ENCODE measurements around the gene SH2D4B. TPM values are rescaled to one million over a fixed set of nuclear protein-coding genes. Genes with fewer than 3 reads are reported as not detected.

SH2D4B gene
- total RNA-seq, 1 experiment from 2014 or later: 0.10 TPM

DNA sequence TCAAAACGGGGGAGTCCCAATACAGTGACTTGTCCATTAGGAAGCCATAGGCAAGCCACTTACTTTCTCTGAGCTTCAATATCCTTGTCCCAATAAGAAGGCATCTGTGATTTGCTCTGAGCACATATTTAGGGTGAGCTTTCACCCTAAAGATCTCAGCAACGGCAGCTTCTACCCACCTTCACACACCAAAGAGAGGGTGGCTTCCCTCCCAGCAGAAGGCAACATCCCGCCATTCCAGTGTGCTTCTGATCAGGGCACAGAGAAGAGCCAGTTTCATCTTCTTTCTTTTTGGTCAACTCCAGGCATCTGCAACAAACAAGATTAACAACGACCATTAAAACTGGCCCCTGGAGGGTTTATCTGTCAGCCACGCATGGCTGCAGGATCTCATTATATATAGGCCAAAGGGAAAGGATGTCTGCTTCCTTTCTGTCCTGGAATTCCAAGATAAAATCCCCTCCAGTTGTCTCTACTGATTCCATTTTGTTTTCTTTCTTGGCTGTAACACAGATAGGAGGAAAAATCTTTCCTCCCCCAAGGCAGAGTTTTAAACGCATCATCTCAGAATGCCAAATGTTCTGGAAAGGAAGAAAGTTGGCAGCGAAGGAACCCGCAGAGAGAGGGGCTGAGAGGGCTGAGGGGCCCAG is 491 bp upstream of the SH2D4B start:
- H3K9me3 ChIP-seq (ENCODE audit: control insufficient read depth, insufficient read depth, low read depth, low read length): no peaks in the 10 kb centered on the region
- TF ChIP-seq, protein P1, sequence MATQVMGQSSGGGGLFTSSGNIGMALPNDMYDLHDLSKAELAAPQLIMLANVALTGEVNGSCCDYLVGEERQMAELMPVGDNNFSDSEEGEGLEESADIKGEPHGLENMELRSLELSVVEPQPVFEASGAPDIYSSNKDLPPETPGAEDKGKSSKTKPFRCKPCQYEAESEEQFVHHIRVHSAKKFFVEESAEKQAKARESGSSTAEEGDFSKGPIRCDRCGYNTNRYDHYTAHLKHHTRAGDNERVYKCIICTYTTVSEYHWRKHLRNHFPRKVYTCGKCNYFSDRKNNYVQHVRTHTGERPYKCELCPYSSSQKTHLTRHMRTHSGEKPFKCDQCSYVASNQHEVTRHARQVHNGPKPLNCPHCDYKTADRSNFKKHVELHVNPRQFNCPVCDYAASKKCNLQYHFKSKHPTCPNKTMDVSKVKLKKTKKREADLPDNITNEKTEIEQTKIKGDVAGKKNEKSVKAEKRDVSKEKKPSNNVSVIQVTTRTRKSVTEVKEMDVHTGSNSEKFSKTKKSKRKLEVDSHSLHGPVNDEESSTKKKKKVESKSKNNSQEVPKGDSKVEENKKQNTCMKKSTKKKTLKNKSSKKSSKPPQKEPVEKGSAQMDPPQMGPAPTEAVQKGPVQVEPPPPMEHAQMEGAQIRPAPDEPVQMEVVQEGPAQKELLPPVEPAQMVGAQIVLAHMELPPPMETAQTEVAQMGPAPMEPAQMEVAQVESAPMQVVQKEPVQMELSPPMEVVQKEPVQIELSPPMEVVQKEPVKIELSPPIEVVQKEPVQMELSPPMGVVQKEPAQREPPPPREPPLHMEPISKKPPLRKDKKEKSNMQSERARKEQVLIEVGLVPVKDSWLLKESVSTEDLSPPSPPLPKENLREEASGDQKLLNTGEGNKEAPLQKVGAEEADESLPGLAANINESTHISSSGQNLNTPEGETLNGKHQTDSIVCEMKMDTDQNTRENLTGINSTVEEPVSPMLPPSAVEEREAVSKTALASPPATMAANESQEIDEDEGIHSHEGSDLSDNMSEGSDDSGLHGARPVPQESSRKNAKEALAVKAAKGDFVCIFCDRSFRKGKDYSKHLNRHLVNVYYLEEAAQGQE (IDR thresholded peaks at IDR 0.05; ENCODE audit: insufficient read depth in 1 of 2, low read depth in 2 of 2, low read length in 1 of 2): no peak
- TF ChIP-seq TCF7L2 (IDR thresholded peaks at IDR 0.05; ENCODE audit: low read depth, low read length) (no peak), SIN3A (IDR thresholded peaks at IDR 0.05; ENCODE audit: borderline replicate concordance, insufficient read depth, low read depth, low read length) (no peak), POLR2AphosphoS5 (IDR thresholded peaks at IDR 0.05; ENCODE audit: low read depth, low read length) (no peak)
- TF ChIP-seq, protein P2, sequence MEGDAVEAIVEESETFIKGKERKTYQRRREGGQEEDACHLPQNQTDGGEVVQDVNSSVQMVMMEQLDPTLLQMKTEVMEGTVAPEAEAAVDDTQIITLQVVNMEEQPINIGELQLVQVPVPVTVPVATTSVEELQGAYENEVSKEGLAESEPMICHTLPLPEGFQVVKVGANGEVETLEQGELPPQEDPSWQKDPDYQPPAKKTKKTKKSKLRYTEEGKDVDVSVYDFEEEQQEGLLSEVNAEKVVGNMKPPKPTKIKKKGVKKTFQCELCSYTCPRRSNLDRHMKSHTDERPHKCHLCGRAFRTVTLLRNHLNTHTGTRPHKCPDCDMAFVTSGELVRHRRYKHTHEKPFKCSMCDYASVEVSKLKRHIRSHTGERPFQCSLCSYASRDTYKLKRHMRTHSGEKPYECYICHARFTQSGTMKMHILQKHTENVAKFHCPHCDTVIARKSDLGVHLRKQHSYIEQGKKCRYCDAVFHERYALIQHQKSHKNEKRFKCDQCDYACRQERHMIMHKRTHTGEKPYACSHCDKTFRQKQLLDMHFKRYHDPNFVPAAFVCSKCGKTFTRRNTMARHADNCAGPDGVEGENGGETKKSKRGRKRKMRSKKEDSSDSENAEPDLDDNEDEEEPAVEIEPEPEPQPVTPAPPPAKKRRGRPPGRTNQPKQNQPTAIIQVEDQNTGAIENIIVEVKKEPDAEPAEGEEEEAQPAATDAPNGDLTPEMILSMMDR (IDR thresholded peaks at IDR 0.05): no peak
- intact Hi-C loops (cut with micrococcal nuclease; ENCODE audit: unreplicated experiment) (no loop called here), in situ Hi-C loops (cut with HindIII; ENCODE audit: low pct_unique_long_range_greater_than_20kb, low sequenced_read_pairs) (no loop called here)
- POLR2A ChIA-PET: no interaction called here
- H3K4me1 ChIP-seq (ENCODE audit: control insufficient read depth, insufficient read depth, low read length): no peaks in the 10 kb centered on the region; the same call in 1 of the 2 replicates
- DNase-seq (ENCODE audit: low read depth, low spot score) (no peak), ATAC-seq (no peak)
- BruUV-seq (replicated peaks): no TSS peak
- peaks cover 2% of the 10 kb centered on the region for H3K27me3 ChIP-seq (ENCODE audit: control insufficient read depth, insufficient read depth, low read length)
- H3K36me3 ChIP-seq (ENCODE audit: control insufficient read depth, insufficient read depth, low read length): no peaks in the 10 kb centered on the region
- no peak overlapping the region for H3K4me3 ChIP-seq (ENCODE audit: low read depth in 2 of 2, low read length in 2 of 2)
- CTCF ChIA-PET: no interaction called here
- no peak overlapping the region for H3K27ac ChIP-seq (ENCODE audit: low read length)

DNA sequence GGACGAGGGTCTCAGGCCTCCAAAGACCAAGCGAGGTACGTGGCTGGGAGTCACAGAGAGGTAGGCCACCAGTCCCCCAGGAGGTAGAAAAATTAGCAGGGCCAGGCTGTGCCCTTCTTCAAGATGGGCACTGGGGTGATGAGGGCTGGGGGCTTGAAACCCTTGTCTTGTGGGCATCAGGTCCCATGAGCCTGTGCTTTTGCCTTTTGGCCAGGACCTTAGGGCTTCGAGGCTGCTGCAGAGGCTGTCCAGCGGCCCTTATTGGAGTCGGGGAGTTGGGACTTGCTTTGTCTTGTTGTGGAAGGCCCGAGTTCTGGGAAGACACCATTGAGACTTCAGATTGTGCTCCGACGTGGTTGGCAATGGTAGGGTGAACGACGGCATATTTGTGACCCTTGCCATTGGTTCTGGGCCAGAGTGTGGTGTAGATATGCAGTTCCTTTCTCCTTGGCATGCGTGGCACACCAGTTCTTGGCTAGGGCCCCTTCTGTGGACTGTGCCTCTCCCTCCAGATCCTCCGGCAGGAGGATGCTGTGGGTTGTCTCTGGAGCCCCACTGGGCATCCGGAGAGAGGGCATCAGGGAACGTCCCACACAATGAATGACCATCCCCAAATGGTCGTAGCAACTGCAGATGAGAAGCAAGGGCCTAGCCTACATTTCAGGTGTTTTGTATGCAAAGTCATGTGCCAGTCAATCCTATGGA is 931 bp downstream of the SH2D4B start:
- in situ Hi-C loops (cut with HindIII; ENCODE audit: low pct_unique_long_range_greater_than_20kb, low sequenced_read_pairs): no loop called here
- DNase-seq (ENCODE audit: low read depth, low spot score) (no peak), ATAC-seq (no peak)
- Histone ChIP-seq H3K4me1 (ENCODE audit: control insufficient read depth, insufficient read depth, low read length) (no peaks in the 10 kb centered on the region; the same call in 1 of the 2 replicates), H3K9me3 (ENCODE audit: control insufficient read depth, insufficient read depth, low read depth, low read length) (no peaks in the 10 kb centered on the region), H3K36me3 (ENCODE audit: control insufficient read depth, insufficient read depth, low read length) (no peaks in the 10 kb centered on the region), H3K4me3 (ENCODE audit: low read depth in 2 of 2, low read length in 2 of 2) (no peak overlapping the region), H3K27me3 (ENCODE audit: control insufficient read depth, insufficient read depth, low read length) (peaks cover 2% of the 10 kb centered on the region; the same call in 1 of the 2 replicates), H3K27ac (ENCODE audit: low read length) (no peak overlapping the region)
- BruUV-seq (replicated peaks): no TSS peak
- ChIA-PET POLR2A (no interaction called here), CTCF (no interaction called here)
- TF ChIP-seq POLR2AphosphoS5 (IDR thresholded peaks at IDR 0.05; ENCODE audit: low read depth, low read length) (no peak), TCF7L2 (IDR thresholded peaks at IDR 0.05; ENCODE audit: low read depth, low read length) (no peak), SIN3A (IDR thresholded peaks at IDR 0.05; ENCODE audit: borderline replicate concordance, insufficient read depth, low read depth, low read length) (no peak)
- TF ChIP-seq, protein P1 (IDR thresholded peaks at IDR 0.05; ENCODE audit: insufficient read depth in 1 of 2, low read depth in 2 of 2, low read length in 1 of 2): no peak
- TF ChIP-seq, protein P2 (IDR thresholded peaks at IDR 0.05): no peak
- intact Hi-C loops (cut with micrococcal nuclease; ENCODE audit: unreplicated experiment): no loop called here
